ENCODE results near the gene MEF2D. TPM values are rescaled to one million over a fixed set of nuclear protein-coding genes. Genes with fewer than 3 reads are reported as not detected.

MEF2D gene
- total RNA-seq, 2 donors from 2014 or later = 77.5 to 102 TPM

DNA sequence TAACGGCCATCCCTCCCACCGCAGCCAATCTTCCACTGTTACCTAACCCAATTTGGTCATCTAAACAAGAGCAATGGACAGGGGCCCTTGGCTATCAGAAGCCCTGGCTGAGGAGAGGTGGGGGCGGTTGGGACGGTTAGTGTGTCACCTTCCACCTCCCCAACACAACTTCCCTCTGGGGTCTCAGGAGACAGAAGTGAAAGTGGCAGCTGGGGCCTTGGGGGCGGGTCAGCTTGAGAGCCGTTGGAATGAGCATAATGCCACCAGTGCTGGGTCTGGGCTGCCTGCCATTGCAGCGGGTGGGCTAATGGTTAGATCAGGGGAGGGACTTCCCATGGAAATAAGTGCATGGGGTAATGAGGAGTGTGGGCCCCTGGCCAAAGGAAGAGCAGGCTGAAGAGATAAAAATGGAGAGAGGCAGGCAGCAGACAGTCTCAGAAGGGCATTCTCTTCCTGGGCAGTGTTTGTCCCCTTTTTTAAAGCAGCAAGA, 7.9 kb downstream of the MEF2D start:
- no peak for DNase-seq (ENCODE audit: low spot score)
- intact Hi-C loops (cut with DNase I) = no loop called here

DNA sequence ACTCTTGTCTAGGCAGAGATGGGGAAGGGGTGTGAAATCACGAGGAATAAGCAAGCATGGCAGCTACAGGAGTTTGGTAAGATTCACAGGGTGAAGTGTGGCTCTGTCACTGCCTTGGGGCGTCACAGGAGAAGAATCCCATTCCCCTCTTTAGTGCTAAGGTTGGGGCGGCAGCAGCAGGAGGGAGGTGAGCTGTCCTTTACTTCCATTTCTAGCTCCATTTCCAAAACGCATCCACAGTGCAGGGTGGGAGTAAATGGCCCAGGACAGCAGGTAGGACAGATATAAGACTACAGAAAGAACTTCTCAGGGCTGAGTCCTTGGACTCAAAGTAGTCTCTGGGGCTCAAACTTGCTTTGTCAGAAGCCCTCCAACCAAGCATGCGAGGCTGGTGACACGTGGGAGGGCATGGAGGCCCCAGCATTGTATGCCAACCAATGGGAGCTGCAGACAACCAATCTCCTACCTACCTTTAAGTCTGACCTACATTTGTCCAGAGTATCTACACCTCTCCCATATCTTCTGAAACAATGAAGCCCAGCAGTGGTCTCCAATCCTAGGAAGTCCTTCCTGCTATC, 8.5 kb downstream of the MEF2D start:
- intact Hi-C loops (cut with DNase I) = no loop called here
- no peak for DNase-seq (ENCODE audit: low spot score)

DNA sequence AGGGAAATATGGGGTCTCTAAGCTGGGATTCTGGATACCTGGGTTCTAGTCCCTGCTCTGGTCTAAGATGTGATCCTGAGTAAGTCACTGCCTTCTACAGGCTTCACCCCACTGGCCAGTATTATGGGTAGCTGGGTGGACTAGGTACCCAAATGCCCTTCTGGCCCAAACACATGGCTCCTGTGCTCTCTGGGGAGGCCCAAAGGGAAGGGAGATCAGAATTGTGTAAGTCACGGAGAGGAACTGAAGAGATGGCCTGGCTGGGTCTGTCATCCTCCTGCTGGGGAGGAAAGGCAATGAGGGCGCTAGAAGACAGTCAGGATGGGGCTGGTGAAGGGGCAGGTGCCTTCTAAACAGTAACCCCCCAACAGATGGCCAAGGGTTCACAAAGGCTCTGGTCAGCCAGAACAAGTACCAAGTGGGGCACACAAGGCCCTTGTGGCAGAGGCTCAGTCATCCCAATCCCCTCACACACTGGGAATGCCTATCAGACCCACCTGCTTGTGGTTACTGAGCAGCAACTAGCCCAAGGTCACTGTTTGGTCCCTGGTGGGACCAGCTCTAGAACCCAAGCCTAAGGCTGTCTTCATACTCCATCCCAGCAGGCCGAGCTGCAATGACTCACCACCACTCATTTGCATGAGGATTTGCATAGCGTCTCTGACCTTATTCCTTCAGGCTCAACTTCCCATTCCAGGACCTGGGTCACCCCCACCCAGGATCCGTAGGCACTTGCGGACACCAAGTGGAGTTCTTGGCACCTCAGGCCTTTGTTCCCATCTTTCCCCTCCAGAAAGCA, 9.2 kb downstream of the MEF2D start:
- DNase-seq (ENCODE audit: low spot score) = no peak
- intact Hi-C loops (cut with DNase I) = no loop called here

DNA sequence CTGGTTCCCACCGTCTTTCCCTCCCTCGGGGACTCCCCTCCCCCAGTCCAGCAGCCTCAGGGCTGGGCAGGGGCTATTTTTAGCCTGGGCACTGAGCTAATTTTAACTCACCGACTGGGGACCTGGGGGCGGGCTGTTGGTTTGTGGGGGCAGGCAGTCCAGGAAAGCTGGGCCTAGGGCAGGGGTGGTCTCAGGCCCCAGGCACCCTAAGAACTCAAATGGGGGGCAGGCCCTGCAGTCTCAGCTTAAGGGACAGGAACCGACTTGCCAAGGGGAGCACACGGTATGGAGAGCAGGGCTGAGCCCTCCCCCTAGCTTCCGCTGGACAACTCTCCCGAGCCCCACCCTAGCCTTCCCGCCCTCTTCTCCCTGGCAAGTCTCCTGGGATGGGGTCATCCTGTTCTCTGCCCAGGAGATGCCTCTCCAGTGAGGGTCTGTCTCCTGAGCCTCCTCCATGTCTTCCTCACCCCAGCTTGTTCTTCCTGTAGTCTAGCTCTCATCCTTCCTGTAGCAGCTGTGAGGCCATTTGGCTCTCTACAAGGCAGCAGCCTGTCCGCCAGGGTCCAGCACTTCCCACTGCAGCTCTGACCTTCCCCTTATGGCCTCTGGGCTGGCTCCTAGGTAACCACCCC, 10.1 kb downstream of the MEF2D start:
- intact Hi-C loops (cut with DNase I) = no loop called here

DNA sequence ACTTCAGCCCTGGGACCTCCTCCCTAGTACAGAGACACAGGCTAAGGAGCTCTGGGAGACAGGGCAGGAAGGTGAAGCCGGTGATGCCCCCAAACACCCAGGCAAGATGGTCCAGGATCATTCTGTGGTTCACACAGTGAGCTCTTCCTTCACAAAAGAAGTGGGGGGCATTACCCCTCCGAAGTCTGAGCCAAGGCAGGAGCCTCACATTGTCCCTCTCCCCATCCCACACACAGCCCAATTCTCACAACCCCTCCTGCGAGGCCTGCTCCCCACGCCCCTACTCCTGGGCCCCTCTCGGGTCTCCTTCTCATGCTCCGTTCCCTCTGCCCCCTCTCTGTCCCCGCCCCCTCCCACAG, 10.7 kb downstream of the MEF2D start:
- intact Hi-C loops (cut with DNase I) = loop anchor here (10.0 kb wide), 2 partner anchors 105 to 115 kb away; partner anchors contain the start of genes GPATCH4 (in 1 of the 2) and NAXE (in 1 of the 2)
- no peak for DNase-seq (ENCODE audit: low spot score)

More for the DNA sequence above, 10.1 kb downstream of the MEF2D start:
- no peak for DNase-seq (ENCODE audit: low spot score)

DNA sequence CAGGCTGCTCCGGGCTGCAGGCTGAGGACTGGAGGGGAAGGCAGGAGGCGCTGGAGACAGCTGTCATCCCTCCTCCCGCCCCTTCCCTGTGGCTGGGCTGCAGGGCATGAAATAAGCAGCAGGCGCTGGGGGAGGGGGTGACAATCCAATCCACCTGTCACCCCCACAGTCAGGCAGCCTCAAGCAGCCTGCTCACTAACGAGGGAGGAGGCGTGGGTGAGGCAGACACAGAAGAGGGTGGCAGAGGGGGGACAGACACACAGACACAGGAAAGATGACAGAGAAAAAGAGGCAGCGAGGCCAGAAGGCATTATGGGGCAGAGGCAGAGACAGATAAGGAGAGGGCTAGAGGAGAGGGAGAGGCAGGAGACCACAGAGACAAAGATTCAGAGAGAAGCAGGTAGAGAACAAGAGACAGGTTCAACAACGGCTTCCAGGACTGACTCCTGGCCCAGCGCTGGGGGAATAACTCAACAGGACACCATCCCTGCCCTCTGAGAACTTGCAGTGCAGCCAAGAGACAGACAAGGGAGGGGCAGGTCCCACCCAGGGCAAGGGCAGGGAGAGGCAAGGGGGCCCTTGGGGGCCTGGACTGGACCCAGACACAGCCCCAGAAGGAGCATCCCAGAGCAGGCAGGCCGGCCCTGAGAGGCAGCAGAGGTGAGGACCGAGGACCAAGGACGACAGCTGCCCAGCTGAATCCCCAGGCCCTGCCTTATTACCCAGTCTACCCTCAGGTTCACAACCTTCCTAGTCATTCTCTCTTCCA, 11.2 kb downstream of the MEF2D start:
- intact Hi-C loops (cut with DNase I) = loop anchor here (10.0 kb wide), 2 partner anchors 105 to 115 kb away; partner anchors contain the start of genes GPATCH4 (in 1 of the 2) and NAXE (in 1 of the 2)
- no peak for DNase-seq (ENCODE audit: low spot score)

DNA sequence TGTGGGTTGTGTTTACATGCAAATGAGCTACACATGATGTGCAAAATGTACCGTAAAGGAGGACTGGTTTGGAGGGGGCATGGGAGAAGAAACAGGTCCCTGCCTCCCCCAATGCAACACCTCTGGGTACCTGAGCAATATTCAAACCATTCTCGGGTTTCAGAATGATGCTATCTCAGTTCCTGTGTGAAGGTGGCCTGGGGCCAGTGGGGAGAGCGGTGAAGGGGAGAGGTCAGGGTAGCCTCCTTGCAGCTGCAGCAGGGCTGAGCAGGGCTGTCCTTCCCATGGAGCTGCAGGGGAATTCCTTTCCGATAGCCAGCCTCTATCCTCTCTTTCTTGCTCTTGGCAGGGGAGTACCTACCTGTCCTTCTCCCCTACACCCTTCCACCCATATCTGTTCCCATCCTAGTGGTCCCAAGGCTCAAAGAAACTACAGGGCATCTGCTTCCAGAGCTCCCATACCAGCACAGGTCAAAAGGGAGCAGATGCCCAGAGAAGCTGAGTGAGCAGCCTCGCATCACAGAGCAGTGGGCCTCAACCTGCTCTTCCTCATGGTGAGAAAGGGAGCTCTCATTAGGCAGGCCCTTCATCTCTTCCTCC, 11.9 kb downstream of the MEF2D start:
- intact Hi-C loops (cut with DNase I) = loop anchor here (10.0 kb wide), 2 partner anchors 106 to 116 kb away; partner anchors contain the start of genes GPATCH4 (in 1 of the 2) and NAXE (in 1 of the 2)
- DNase-seq (ENCODE audit: low spot score) = no peak

DNA sequence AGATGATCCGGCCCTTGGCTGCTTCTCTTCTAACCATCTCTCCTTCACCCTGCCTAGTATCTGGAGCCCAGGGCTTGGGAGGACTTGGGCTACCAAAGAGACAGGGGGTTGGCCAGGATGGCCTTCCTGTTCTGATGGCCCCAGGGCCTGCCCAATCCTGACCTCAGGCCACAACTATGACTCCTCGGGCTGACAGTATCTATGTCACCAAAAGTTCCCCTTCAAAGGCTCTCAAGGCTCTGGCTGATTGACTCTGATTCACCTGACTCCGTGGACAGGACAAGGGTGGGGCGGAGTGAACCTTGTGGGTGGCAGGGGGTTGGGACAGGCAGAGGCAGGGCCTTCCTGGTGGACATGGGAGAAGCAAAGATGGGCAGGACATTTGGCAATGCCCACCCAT, 12.7 kb downstream of the MEF2D start:
- no peak for DNase-seq (ENCODE audit: low spot score)
- intact Hi-C loops (cut with DNase I) = loop anchor here (10.0 kb wide), 2 partner anchors 107 to 117 kb away; partner anchors contain the start of genes GPATCH4 (in 1 of the 2) and NAXE (in 1 of the 2)

DNA sequence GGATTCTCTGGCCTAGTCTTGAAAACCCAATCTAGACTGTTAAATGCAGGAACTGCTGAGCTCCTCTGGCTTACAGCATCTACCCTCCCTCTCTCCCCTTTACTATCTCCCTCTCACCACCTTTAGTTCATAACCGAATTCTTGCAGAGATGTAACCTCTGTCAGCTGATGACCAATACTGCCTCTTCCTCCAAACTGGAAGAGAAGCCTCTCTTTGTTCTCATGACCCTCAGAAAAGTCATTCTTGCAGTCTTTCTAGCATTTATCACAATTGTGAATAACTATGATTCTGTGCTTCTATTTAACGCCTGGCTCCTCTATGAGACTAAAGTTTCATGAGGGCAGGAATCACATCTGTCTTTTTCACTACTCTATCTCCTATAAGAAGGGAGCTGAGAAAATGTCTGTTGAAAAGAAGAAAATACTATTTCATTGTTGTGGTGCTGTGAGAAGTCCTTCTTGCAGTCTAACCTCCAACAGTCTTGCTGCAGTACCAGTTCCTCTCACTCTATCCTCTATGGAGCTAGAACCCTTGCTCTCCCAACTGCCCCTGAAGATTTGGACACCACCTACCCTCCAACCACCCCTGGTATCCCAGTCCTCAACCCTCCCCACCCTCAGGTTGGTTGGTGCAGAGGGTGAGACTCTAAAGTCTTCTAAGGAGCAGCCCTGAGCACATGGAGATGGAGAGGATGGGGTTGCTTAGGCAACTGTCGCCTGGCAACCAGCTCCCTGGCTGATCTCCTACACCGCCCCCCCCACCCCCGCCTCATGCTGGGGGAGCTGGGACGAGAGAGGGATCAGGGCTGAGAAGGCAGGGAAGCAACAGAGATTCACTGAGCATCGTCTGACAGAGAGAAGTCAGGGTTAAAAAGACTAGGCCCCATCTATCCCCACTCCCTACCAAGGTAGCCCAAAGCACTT, 13.9 kb downstream of the MEF2D start:
- intact Hi-C loops (cut with DNase I) = loop anchor here (10.0 kb wide), 2 partner anchors 108 to 118 kb away; partner anchors contain the start of genes GPATCH4 (in 1 of the 2) and NAXE (in 1 of the 2)
- DNase-seq (ENCODE audit: low spot score) = no peak

DNA sequence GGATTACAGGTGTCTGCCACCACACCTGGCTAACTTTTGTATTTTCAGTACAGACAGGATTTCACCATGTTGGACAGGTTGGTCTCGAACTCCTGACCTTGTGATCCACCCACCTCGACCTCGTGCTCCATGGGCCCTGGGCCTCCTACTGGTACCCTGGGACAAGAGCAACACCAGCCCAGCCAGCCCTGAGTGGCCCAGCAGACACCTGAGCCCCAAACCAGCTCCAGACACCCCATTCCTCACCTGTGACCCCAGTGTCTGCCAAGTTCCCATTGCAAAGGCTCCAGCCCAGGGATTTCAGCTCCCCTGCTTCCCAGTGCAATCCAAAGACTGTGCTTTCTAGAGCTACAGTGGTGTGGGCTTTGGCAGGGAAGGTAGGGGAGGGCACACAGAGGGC, 14.6 kb downstream of the MEF2D start:
- intact Hi-C loops (cut with DNase I) = loop anchor here (10.0 kb wide), 2 partner anchors 109 to 119 kb away; partner anchors contain the start of genes GPATCH4 (in 1 of the 2) and NAXE (in 1 of the 2)
- DNase-seq (ENCODE audit: low spot score) = peak; percentile 53

DNA sequence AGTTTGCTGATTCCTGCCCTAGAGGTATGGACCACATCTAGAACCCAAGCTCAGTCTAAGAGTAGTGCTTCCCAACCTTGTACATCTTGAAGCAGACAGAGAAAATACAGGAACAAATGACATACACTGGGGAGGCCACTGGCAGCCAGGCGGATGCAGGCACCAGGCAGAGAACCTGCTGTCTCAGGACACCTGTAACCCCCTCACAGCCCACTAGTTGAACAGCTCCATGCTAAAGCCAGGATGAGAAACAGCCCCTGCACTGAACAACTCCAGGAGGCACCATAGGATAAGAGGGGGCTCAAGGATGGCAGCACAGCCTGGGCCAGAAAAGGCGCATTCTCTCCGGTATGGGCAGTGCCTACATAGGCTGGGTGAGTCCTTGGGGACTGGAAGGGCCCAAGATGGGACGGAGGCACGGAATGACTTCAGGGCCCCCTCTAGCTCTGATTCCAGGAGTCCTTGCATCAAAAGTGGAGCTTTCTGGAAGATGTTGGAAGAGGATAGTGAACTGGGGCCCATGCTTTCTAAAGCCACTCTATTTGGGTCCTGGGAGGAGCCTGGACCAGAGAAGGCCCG, 16.0 kb downstream of the MEF2D start:
- intact Hi-C loops (cut with DNase I) = loop anchor here (10.0 kb wide), 2 partner anchors 110 to 120 kb away; partner anchors contain the start of genes GPATCH4 (in 1 of the 2) and NAXE (in 1 of the 2)
- peak; percentile 52 for DNase-seq (ENCODE audit: low spot score)

DNA sequence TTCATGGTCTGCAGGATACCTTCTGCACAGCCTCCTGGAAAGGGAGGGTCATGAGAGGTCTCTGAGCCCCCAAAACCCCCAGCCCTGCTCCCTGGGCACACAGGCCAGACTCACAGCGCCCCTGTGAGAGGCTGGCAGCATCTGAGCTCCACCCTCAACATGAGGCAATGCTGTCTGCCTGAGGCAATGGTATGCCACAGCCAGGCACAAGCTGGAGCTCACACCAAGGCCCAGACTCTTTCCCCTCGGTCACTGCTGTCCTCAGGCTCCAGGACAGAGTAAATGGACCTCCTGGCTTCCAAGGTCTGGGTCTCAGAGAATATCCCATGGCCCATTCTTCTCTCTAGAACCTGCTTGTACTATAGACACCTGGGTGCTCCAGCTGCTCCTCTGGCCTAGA, 17.2 kb downstream of the MEF2D start:
- intact Hi-C loops (cut with DNase I) = loop anchor here (10.0 kb wide), 2 partner anchors 111 to 121 kb away; partner anchors contain the start of genes GPATCH4 (in 1 of the 2) and NAXE (in 1 of the 2)
- no peak for DNase-seq (ENCODE audit: low spot score)

DNA sequence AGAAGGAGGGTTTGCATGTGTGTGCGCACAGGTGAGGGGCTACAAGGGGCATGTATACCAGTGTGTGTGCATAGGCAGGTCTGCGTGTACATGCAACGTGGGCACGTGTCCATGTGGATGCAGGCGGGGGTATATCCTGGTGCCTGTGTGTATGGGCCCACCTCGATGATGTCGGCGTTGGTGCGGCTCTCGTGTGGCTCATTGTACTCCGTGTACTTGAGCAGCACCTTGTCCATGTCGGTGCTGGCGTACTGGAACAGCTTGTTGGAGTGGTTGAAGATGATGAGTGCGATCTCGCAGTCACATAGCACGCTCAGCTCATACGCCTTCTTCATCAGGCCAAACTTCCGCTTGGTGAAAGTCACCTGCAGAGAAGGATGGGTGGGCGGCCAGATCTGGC, 18.3 kb downstream of the MEF2D start:
- intact Hi-C loops (cut with DNase I) = loop anchor here (10.0 kb wide), 2 partner anchors 113 to 123 kb away; partner anchors contain the start of genes GPATCH4 (in 1 of the 2) and NAXE (in 1 of the 2)

DNA sequence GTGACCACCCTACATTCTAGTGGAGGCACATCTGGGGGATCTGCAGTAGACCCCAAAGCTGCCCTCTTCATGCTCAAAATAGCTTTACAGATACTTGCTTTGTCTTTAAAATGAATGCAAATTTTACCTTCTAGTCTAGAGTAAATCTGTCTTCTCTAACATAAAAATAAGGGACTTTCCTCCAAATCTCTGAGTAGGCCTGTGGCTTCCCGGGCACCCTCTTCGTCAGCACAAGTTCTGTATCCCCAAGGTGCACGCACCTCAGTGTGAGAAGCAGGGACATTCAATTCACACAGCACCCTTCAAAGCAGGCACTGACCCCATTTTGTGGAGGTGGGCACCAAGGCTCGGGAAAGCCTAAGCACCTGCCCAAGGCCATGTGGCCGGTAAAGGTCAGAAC, 19.0 kb downstream of the MEF2D start:
- intact Hi-C loops (cut with DNase I) = loop anchor here (10.0 kb wide), 2 partner anchors 113 to 123 kb away; partner anchors contain the start of genes GPATCH4 (in 1 of the 2) and NAXE (in 1 of the 2)
- DNase-seq (ENCODE audit: low spot score) = peak; percentile 32

More for the DNA sequence above, 18.3 kb downstream of the MEF2D start:
- DNase-seq (ENCODE audit: low spot score) = peak; percentile 52

DNA sequence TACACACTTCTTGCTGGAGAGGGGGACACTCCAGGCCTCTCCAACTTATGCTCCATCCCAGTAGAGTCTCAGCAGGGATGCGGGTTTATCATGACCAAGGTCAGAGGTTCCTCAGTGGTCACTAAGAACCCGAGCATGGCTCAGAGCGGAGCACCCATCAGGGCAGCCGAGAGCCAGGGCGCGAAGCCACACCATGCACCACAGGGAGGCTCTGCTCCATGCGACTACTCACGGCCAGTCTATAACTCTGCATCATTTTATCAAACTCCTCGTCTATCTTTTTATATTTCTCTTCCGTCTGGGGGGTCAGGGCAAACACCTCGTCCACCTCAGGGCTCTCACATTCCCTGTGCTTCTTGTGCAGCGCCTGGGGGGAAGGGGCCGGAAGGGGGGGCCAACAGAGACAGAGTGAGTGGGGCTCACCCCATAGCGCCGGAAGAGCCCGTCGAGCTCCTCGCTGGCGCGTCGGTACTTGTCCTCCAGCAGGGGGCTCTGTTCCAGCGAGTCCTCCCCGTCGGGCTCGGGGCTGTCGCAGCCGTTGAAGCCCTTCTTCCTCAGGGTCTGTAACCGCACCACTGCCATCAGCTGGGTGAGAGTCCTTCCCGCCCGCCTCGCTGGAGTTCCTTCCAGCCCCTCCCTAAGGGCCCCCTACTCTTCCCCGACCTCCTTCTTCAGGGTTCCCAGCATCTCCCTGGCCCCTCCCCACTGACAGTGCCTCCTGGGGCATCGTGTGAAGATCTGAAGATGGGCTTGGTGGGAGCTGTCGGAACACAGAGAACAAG, 20.0 kb downstream of the MEF2D start:
- intact Hi-C loops (cut with DNase I) = loop anchor here (10.0 kb wide), 2 partner anchors 114 to 124 kb away; partner anchors contain the start of genes GPATCH4 (in 1 of the 2) and NAXE (in 1 of the 2)

DNA sequence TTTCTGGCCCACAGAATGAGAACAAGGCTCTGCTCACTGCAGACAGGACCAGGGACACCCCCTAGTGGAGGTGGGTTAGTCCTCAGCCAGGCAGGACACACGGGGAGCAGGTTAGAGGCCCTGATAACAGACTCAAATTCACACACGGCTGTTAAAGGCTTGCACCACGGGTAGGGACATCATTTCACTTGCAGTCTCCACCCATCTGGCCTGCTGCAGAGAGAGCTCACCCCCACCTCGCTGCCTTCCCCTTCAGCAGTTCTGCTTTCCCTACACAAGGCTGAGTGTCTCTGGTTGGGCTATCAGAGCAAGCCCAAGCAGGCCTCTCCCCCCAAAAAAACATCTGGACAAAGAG, 20.6 kb downstream of the MEF2D start:
- intact Hi-C loops (cut with DNase I) = loop anchor here (10.0 kb wide), 2 partner anchors 115 to 125 kb away; partner anchors contain the start of genes GPATCH4 (in 1 of the 2) and NAXE (in 1 of the 2)
- DNase-seq (ENCODE audit: low spot score) = peak; percentile 58

More for the DNA sequence above, 20.0 kb downstream of the MEF2D start:
- DNase-seq (ENCODE audit: low spot score) = peak; percentile 90

Data from posterior vena cava (tissue), 2 donors.